Endothelial cell (in vitro differentiated cells): ENCODE data around the gene TRRAP. TPM values are rescaled to one million over a fixed set of nuclear protein-coding genes. Genes with fewer than 3 reads are reported as not detected.

Experiments used
- DNase-seq: peaks from one replicate; pipeline ENCODE4 v3.0.0; 2021; ENCODE audit warnings: low spot score
- H3K27ac Mint-ChIP-seq: one replicate; pipeline ENCODE4 v1.8.0; 2021; ENCODE audit warnings: mixed read lengths, inconsistent platforms; ENCODE audit not compliant: unreplicated experiment
- H3K27me3 Mint-ChIP-seq: one replicate; pipeline ENCODE4 v1.8.0; 2021; ENCODE audit warnings: mild to moderate bottlenecking, moderate library complexity, mixed read lengths, inconsistent platforms; ENCODE audit not compliant: unreplicated experiment
- H3K36me3 Mint-ChIP-seq: one replicate; pipeline ENCODE4 v1.8.0; 2021; ENCODE audit warnings: mild to moderate bottlenecking, low read depth, mixed read lengths, inconsistent platforms; ENCODE audit not compliant: unreplicated experiment
- H3K4me1 Mint-ChIP-seq: one replicate; pipeline ENCODE4 v1.8.0; 2021; ENCODE audit warnings: mild to moderate bottlenecking, mixed read lengths, inconsistent platforms; ENCODE audit not compliant: unreplicated experiment
- H3K4me3 Mint-ChIP-seq: one replicate; pipeline ENCODE4 v1.8.0; 2021; ENCODE audit warnings: mild to moderate bottlenecking, mixed read lengths, inconsistent platforms; ENCODE audit not compliant: unreplicated experiment
- H3K9me3 Mint-ChIP-seq: one replicate; pipeline ENCODE4 v1.8.0; 2021; ENCODE audit warnings: mixed read lengths, inconsistent platforms; ENCODE audit not compliant: unreplicated experiment
- CTCF ChIP-seq: fragments of 200-600 bp; sonication (generic); IDR thresholded peaks from one replicate; pipeline ENCODE4 v1.5.0; 2021; ENCODE audit warnings: antibody characterized with exemption; ENCODE audit not compliant: unreplicated experiment
- total RNA-seq: library from RNA; stranded (reverse); fragmentation: NEBNext Ultra II Directional; extraction: Animal tissue kit (Norgen Biotek cat#: 25700); gene quantifications from one replicate; pipeline ENCODE4 v1.2.1, GENCODE V29; 2021; ENCODE audit not compliant: unreplicated experiment

Gene TRRAP
- total RNA-seq, 1 donor from 2014 or later = 53.5 TPM

- Mint-ChIP-seq H3K4me1 (no peaks in the 10 kb centered on the region), H3K27me3 (peaks cover 7% of the 10 kb centered on the region), H3K4me3 (peak overlapping the region; percentile 56), H3K36me3 (peaks cover 56% of the 10 kb centered on the region), H3K9me3 (no peaks in the 10 kb centered on the region), H3K27ac (no peak overlapping the region)
- no peak for TF ChIP-seq CTCF
- no peak for DNase-seq
These were observed 136.0 kb downstream of the TRRAP start for GRCh38 chr7:99014113-99014985.

GRCh38 chr7:99016196-99016595 is 137.9 kb downstream of the TRRAP start:
- DNase-seq = no peak
- no peaks in the 10 kb centered on the region for H3K9me3 Mint-ChIP-seq
- no peak overlapping the region for H3K27ac Mint-ChIP-seq
- TF ChIP-seq CTCF = no peak
- H3K27me3 Mint-ChIP-seq = peaks cover 4% of the 10 kb centered on the region
- H3K4me3 Mint-ChIP-seq = no peak overlapping the region
- peaks cover 3% of the 10 kb centered on the region for H3K4me1 Mint-ChIP-seq
- H3K36me3 Mint-ChIP-seq = peaks cover 53% of the 10 kb centered on the region

- no peak for DNase-seq
- Mint-ChIP-seq H3K4me1 (peaks cover 19% of the 10 kb centered on the region), H3K4me3 (no peak overlapping the region), H3K9me3 (no peaks in the 10 kb centered on the region), H3K36me3 (peaks cover 35% of the 10 kb centered on the region), H3K27ac (no peak overlapping the region), H3K27me3 (peaks cover 4% of the 10 kb centered on the region)
- no peak for TF ChIP-seq CTCF
These were observed 141.4 kb downstream of the TRRAP start for GRCh38 chr7:99019523-99020412.

- Mint-ChIP-seq H3K4me3 (no peak overlapping the region), H3K9me3 (no peaks in the 10 kb centered on the region), H3K36me3 (peaks cover 30% of the 10 kb centered on the region), H3K4me1 (peaks cover 19% of the 10 kb centered on the region), H3K27ac (no peak overlapping the region), H3K27me3 (peaks cover 2% of the 10 kb centered on the region)
- TF ChIP-seq CTCF = no peak
- DNase-seq = no peak
These were observed 142.0 kb downstream of the TRRAP start for GRCh38 chr7:99020413-99020715.
